Measurements from ENCODE around the gene ADO.

ADO gene

GRCh38 chr10:62826273-62826672, 21.8 kb downstream of the ADO start:
- H3K27ac ChIP-seq (ENCODE audit: low read depth, low read length): no peak overlapping the region
- H3K4me1 ChIP-seq (ENCODE audit: insufficient read depth, low read length): no peaks in the 10 kb centered on the region
- no peak overlapping the region for H3K9ac ChIP-seq (ENCODE audit: low read length)
- no peaks in the 10 kb centered on the region for H3K36me3 ChIP-seq (ENCODE audit: insufficient read depth, low read length)
- H3K9me3 ChIP-seq (ENCODE audit: low read length): no peaks in the 10 kb centered on the region
- no peaks in the 10 kb centered on the region for H3K27me3 ChIP-seq (ENCODE audit: control insufficient read depth in 1 of 2, insufficient read depth in 2 of 2, low read length in 2 of 2)
- H3K4me3 ChIP-seq (ENCODE audit: low read depth in 1 of 2, low read length in 2 of 2): no peak overlapping the region

- Histone ChIP-seq H3K27ac (ENCODE audit: low read depth, low read length) (no peak overlapping the region), H3K36me3 (ENCODE audit: insufficient read depth, low read length) (no peaks in the 10 kb centered on the region), H3K4me3 (ENCODE audit: low read depth in 1 of 2, low read length in 2 of 2) (no peak overlapping the region), H3K9ac (ENCODE audit: low read length) (no peak overlapping the region), H3K27me3 (ENCODE audit: control insufficient read depth in 1 of 2, insufficient read depth in 2 of 2, low read length in 2 of 2) (no peaks in the 10 kb centered on the region), H3K4me1 (ENCODE audit: insufficient read depth, low read length) (no peaks in the 10 kb centered on the region), H3K9me3 (ENCODE audit: low read length) (no peaks in the 10 kb centered on the region)
Observed at GRCh38 chr10:62829622-62830021, 25.1 kb downstream of the ADO start.

- H3K4me3 ChIP-seq (ENCODE audit: low read depth in 1 of 2, low read length in 2 of 2): no peak overlapping the region
- H3K36me3 ChIP-seq (ENCODE audit: insufficient read depth, low read length): no peaks in the 10 kb centered on the region
- no peaks in the 10 kb centered on the region for H3K9me3 ChIP-seq (ENCODE audit: low read length)
- H3K27ac ChIP-seq (ENCODE audit: low read depth, low read length): no peak overlapping the region
- no peaks in the 10 kb centered on the region for H3K27me3 ChIP-seq (ENCODE audit: control insufficient read depth in 1 of 2, insufficient read depth in 2 of 2, low read length in 2 of 2)
- H3K9ac ChIP-seq (ENCODE audit: low read length): no peak overlapping the region
- H3K4me1 ChIP-seq (ENCODE audit: insufficient read depth, low read length): no peaks in the 10 kb centered on the region
Observed at GRCh38 chr10:62830679-62831078, 26.2 kb downstream of the ADO start.

- no peak overlapping the region for H3K9ac ChIP-seq (ENCODE audit: low read length)
- H3K4me3 ChIP-seq (ENCODE audit: low read depth in 1 of 2, low read length in 2 of 2): no peak overlapping the region
- H3K9me3 ChIP-seq (ENCODE audit: low read length): no peaks in the 10 kb centered on the region
- no peaks in the 10 kb centered on the region for H3K36me3 ChIP-seq (ENCODE audit: insufficient read depth, low read length)
- H3K4me1 ChIP-seq (ENCODE audit: insufficient read depth, low read length): no peaks in the 10 kb centered on the region
- H3K27me3 ChIP-seq (ENCODE audit: control insufficient read depth in 1 of 2, insufficient read depth in 2 of 2, low read length in 2 of 2): no peaks in the 10 kb centered on the region
- H3K27ac ChIP-seq (ENCODE audit: low read depth, low read length): no peak overlapping the region
Observed at GRCh38 chr10:62831346-62831745, 26.8 kb downstream of the ADO start.

GRCh38 chr10:62839590-62839989, 35.1 kb downstream of the ADO start:
- Histone ChIP-seq H3K4me3 (ENCODE audit: low read depth in 1 of 2, low read length in 2 of 2) (no peak overlapping the region), H3K9ac (ENCODE audit: low read length) (no peak overlapping the region), H3K9me3 (ENCODE audit: low read length) (no peaks in the 10 kb centered on the region), H3K27me3 (ENCODE audit: control insufficient read depth in 1 of 2, insufficient read depth in 2 of 2, low read length in 2 of 2) (no peaks in the 10 kb centered on the region), H3K27ac (ENCODE audit: low read depth, low read length) (no peak overlapping the region), H3K36me3 (ENCODE audit: insufficient read depth, low read length) (no peaks in the 10 kb centered on the region), H3K4me1 (ENCODE audit: insufficient read depth, low read length) (no peaks in the 10 kb centered on the region)

GRCh38 chr10:62842983-62843382, 38.5 kb downstream of the ADO start:
- H3K4me3 ChIP-seq (ENCODE audit: low read depth in 1 of 2, low read length in 2 of 2): no peak overlapping the region
- H3K27ac ChIP-seq (ENCODE audit: low read depth, low read length): no peak overlapping the region
- no peaks in the 10 kb centered on the region for H3K27me3 ChIP-seq (ENCODE audit: control insufficient read depth in 1 of 2, insufficient read depth in 2 of 2, low read length in 2 of 2)
- no peaks in the 10 kb centered on the region for H3K4me1 ChIP-seq (ENCODE audit: insufficient read depth, low read length)
- no peaks in the 10 kb centered on the region for H3K36me3 ChIP-seq (ENCODE audit: insufficient read depth, low read length)
- no peak overlapping the region for H3K9ac ChIP-seq (ENCODE audit: low read length)
- no peaks in the 10 kb centered on the region for H3K9me3 ChIP-seq (ENCODE audit: low read length)

GRCh38 chr10:62843600-62843999, 39.1 kb downstream of the ADO start:
- Histone ChIP-seq H3K36me3 (ENCODE audit: insufficient read depth, low read length) (no peaks in the 10 kb centered on the region), H3K9ac (ENCODE audit: low read length) (no peak overlapping the region)

GRCh38 chr10:62844280-62845011, 39.9 kb downstream of the ADO start:
- no peaks in the 10 kb centered on the region for H3K4me1 ChIP-seq (ENCODE audit: insufficient read depth, low read length)
- H3K36me3 ChIP-seq (ENCODE audit: insufficient read depth, low read length): no peaks in the 10 kb centered on the region
- H3K9me3 ChIP-seq (ENCODE audit: low read length): no peaks in the 10 kb centered on the region
- H3K4me3 ChIP-seq (ENCODE audit: low read depth in 1 of 2, low read length in 2 of 2): no peak overlapping the region
- no peak overlapping the region for H3K27ac ChIP-seq (ENCODE audit: low read depth, low read length)
- H3K27me3 ChIP-seq (ENCODE audit: control insufficient read depth in 1 of 2, insufficient read depth in 2 of 2, low read length in 2 of 2): no peaks in the 10 kb centered on the region
- H3K9ac ChIP-seq (ENCODE audit: low read length): no peak overlapping the region

More at GRCh38 chr10:62843600-62843999, 39.1 kb downstream of the ADO start:
- Histone ChIP-seq H3K4me3 (ENCODE audit: low read depth in 1 of 2, low read length in 2 of 2) (no peak overlapping the region), H3K27me3 (ENCODE audit: control insufficient read depth in 1 of 2, insufficient read depth in 2 of 2, low read length in 2 of 2) (no peaks in the 10 kb centered on the region), H3K27ac (ENCODE audit: low read depth, low read length) (no peak overlapping the region), H3K9me3 (ENCODE audit: low read length) (no peaks in the 10 kb centered on the region), H3K4me1 (ENCODE audit: insufficient read depth, low read length) (no peaks in the 10 kb centered on the region)

- H3K4me3 ChIP-seq (ENCODE audit: low read depth in 1 of 2, low read length in 2 of 2): no peak overlapping the region
- H3K4me1 ChIP-seq (ENCODE audit: insufficient read depth, low read length): no peaks in the 10 kb centered on the region
- no peaks in the 10 kb centered on the region for H3K36me3 ChIP-seq (ENCODE audit: insufficient read depth, low read length)
- H3K9me3 ChIP-seq (ENCODE audit: low read length): no peaks in the 10 kb centered on the region
- H3K27ac ChIP-seq (ENCODE audit: low read depth, low read length): no peak overlapping the region
- H3K9ac ChIP-seq (ENCODE audit: low read length): no peak overlapping the region
- H3K27me3 ChIP-seq (ENCODE audit: control insufficient read depth in 1 of 2, insufficient read depth in 2 of 2, low read length in 2 of 2): no peaks in the 10 kb centered on the region
Observed at GRCh38 chr10:62847433-62847832, 42.9 kb downstream of the ADO start.

- H3K4me1 ChIP-seq (ENCODE audit: insufficient read depth, low read length): no peaks in the 10 kb centered on the region
- no peak overlapping the region for H3K9ac ChIP-seq (ENCODE audit: low read length)
- no peak overlapping the region for H3K27ac ChIP-seq (ENCODE audit: low read depth, low read length)
- H3K9me3 ChIP-seq (ENCODE audit: low read length): no peaks in the 10 kb centered on the region
- H3K36me3 ChIP-seq (ENCODE audit: insufficient read depth, low read length): no peaks in the 10 kb centered on the region
- H3K27me3 ChIP-seq (ENCODE audit: control insufficient read depth in 1 of 2, insufficient read depth in 2 of 2, low read length in 2 of 2): no peaks in the 10 kb centered on the region
- H3K4me3 ChIP-seq (ENCODE audit: low read depth in 1 of 2, low read length in 2 of 2): no peak overlapping the region
Observed at GRCh38 chr10:62850646-62851045, 46.1 kb downstream of the ADO start.

- H3K4me1 ChIP-seq (ENCODE audit: insufficient read depth, low read length): no peaks in the 10 kb centered on the region
- no peaks in the 10 kb centered on the region for H3K36me3 ChIP-seq (ENCODE audit: insufficient read depth, low read length)
- H3K9me3 ChIP-seq (ENCODE audit: low read length): no peaks in the 10 kb centered on the region
- no peak overlapping the region for H3K9ac ChIP-seq (ENCODE audit: low read length)
- H3K4me3 ChIP-seq (ENCODE audit: low read depth in 1 of 2, low read length in 2 of 2): no peak overlapping the region
- no peaks in the 10 kb centered on the region for H3K27me3 ChIP-seq (ENCODE audit: control insufficient read depth in 1 of 2, insufficient read depth in 2 of 2, low read length in 2 of 2)
- no peak overlapping the region for H3K27ac ChIP-seq (ENCODE audit: low read depth, low read length)
Observed at GRCh38 chr10:62851442-62851841, 46.9 kb downstream of the ADO start.

- Histone ChIP-seq H3K9me3 (ENCODE audit: low read length) (no peaks in the 10 kb centered on the region), H3K9ac (ENCODE audit: low read length) (no peak overlapping the region)
Observed at GRCh38 chr10:62852961-62853702, 48.6 kb downstream of the ADO start.

More at GRCh38 chr10:62852961-62853702, 48.6 kb downstream of the ADO start:
- Histone ChIP-seq H3K27me3 (ENCODE audit: control insufficient read depth in 1 of 2, insufficient read depth in 2 of 2, low read length in 2 of 2) (no peaks in the 10 kb centered on the region), H3K4me3 (ENCODE audit: low read depth in 1 of 2, low read length in 2 of 2) (no peak overlapping the region), H3K27ac (ENCODE audit: low read depth, low read length) (no peak overlapping the region), H3K4me1 (ENCODE audit: insufficient read depth, low read length) (no peaks in the 10 kb centered on the region), H3K36me3 (ENCODE audit: insufficient read depth, low read length) (no peaks in the 10 kb centered on the region)

Measured in muscle layer of colon (tissue), 2 donors.